Activated naive CD4-positive, alpha-beta T cell treated with anti-CD3 and anti-CD28 coated beads, Interleukin-2, amount 50 U/mL, for 16 hours (primary cell): ENCODE measurements around the gene DYRK1A.
"Not testable (repeated sequence)": the region's sequence is repeated elsewhere in the genome, so short reads cannot be mapped to it uniquely, and the experiment has no call there.

Experiments
- DNase-seq: peaks from one replicate; pipeline ENCODE4 v3.0.0-alpha.2; 2020

The DYRK1A gene

GRCh38 chr21:37532868-37533780 lies 166.6 kb downstream of the DYRK1A start:
- DNase-seq: no peak

- no peak for DNase-seq
Measured at GRCh38 chr21:37534431-37534830, 167.9 kb downstream of the DYRK1A start.

- no peak for DNase-seq
Measured at GRCh38 chr21:37535130-37535529, 168.6 kb downstream of the DYRK1A start.

GRCh38 chr21:37535672-37536071 lies 169.1 kb downstream of the DYRK1A start:
- no peak for DNase-seq

- DNase-seq: no peak
Measured at GRCh38 chr21:37536616-37537278, 170.2 kb downstream of the DYRK1A start.

GRCh38 chr21:37537391-37537996 lies 170.9 kb downstream of the DYRK1A start:
- DNase-seq: no peak

- DNase-seq: no peak
Measured at GRCh38 chr21:37538971-37539590, 172.5 kb downstream of the DYRK1A start.

- DNase-seq: not testable (repeated sequence)
Measured at GRCh38 chr21:37541128-37541527, 174.6 kb downstream of the DYRK1A start.

GRCh38 chr21:37542512-37542911 lies 175.9 kb downstream of the DYRK1A start:
- no peak for DNase-seq

- no peak for DNase-seq
Measured at GRCh38 chr21:37546299-37546908, 179.8 kb downstream of the DYRK1A start.

GRCh38 chr21:37546949-37547614 lies 180.5 kb downstream of the DYRK1A start:
- no peak for DNase-seq

- DNase-seq: no peak
Measured at GRCh38 chr21:37547615-37548200, 181.1 kb downstream of the DYRK1A start.

GRCh38 chr21:37548521-37548981 lies 182.0 kb downstream of the DYRK1A start:
- DNase-seq: no peak

GRCh38 chr21:37549730-37550129 lies 183.2 kb downstream of the DYRK1A start:
- DNase-seq: not testable (repeated sequence)

- no peak for DNase-seq
Measured at GRCh38 chr21:37550157-37550556, 183.6 kb downstream of the DYRK1A start.

- DNase-seq: no peak
Measured at GRCh38 chr21:37550618-37551330, 184.2 kb downstream of the DYRK1A start.

- DNase-seq: no peak
Measured at GRCh38 chr21:37551331-37551992, 184.9 kb downstream of the DYRK1A start.

- DNase-seq: no peak
Measured at GRCh38 chr21:37551993-37552355, 185.4 kb downstream of the DYRK1A start.

- DNase-seq: no peak
Measured at GRCh38 chr21:37552496-37553029, 186.0 kb downstream of the DYRK1A start.

GRCh38 chr21:37553078-37553481 lies 186.5 kb downstream of the DYRK1A start:
- DNase-seq: no peak
